Common myeloid progenitor, CD34-positive (primary cell): Measurements from ENCODE around the gene RBBP8NL.
A peak's percentile ranks its signal among the peaks of the same experiment; 100 is the strongest.

ENCODE experiments used
- CTCF ChIA-PET: fragments of 350-600 bp; sonication (Branson Sonifier 250); formaldehyde crosslinking; loops from one replicate; lab custom pipeline; 2021; ENCODE audit warnings: antibody characterized with exemption; lab: Charles Lee
- POLR2A ChIA-PET: fragments of 350-600 bp; sonication (Branson Sonifier 250); formaldehyde crosslinking; loops from one replicate; lab custom pipeline; 2021; ENCODE audit warnings: antibody characterized with exemption; lab: Charles Lee
- DNase-seq, 3 donors: peaks; one replicate each; pipeline versions ENCODE4 v3.0.0 to v3.0.0-alpha.2; 2013
- H3K27ac ChIP-seq, 2 experiments: 1 replicate in 1 of 2; 2 replicates in 1 of 2; pipeline ENCODE4 v1.7.0; 2013; ENCODE audit warnings: inconsistent platforms in 2 of 2, low read length in 2 of 2, mild to moderate bottlenecking in 2 of 2, low read depth in 1 of 2, moderate library complexity in 1 of 2; ENCODE audit not compliant: severe bottlenecking in 2 of 2, insufficient read depth in 1 of 2, poor library complexity in 1 of 2
- H3K27me3 ChIP-seq, 5 experiments: replicated peaks in 2 of 5; 1 replicate in 3 of 5; 2 replicates in 2 of 5; pipeline versions ENCODE4 v1.6.1 to v1.7.0; 2013; ENCODE audit warnings: low read length in 4 of 5, mild to moderate bottlenecking in 2 of 5, moderate library complexity in 2 of 5, inconsistent platforms in 1 of 5; ENCODE audit not compliant: insufficient read depth in 5 of 5, control insufficient read depth in 4 of 5
- H3K36me3 ChIP-seq, 4 experiments: 1 replicate in 2 of 4; 2 replicates in 2 of 4; pipeline versions ENCODE4 v1.6.1 to v1.7.0; 2013; ENCODE audit warnings: low read length in 3 of 4, control low read depth in 1 of 4, mild to moderate bottlenecking in 1 of 4; ENCODE audit not compliant: control insufficient read depth in 4 of 4, insufficient read depth in 4 of 4
- H3K4me1 ChIP-seq, 4 experiments: 1 replicate in 3 of 4; 2 replicates in 1 of 4; pipeline versions ENCODE4 v1.6.1 to v1.7.1; 2013; ENCODE audit warnings: low read length in 3 of 4, mild to moderate bottlenecking in 3 of 4, control low read depth in 1 of 4, inconsistent platforms in 1 of 4, moderate library complexity in 1 of 4; ENCODE audit not compliant: control insufficient read depth in 4 of 4, insufficient read depth in 4 of 4; ENCODE audit errors: control extremely low read depth in 1 of 4
- H3K4me3 ChIP-seq, 7 experiments: 1 replicate in 4 of 7; 2 replicates in 3 of 7; pipeline versions ENCODE4 v1.5.1 to v1.7.0; 2013; ENCODE audit warnings: mild to moderate bottlenecking in 7 of 7, low read length in 6 of 7, moderate library complexity in 6 of 7, inconsistent platforms in 2 of 7, low read depth in 2 of 7, control low read depth in 1 of 7; ENCODE audit not compliant: insufficient read depth in 4 of 7, control insufficient read depth in 1 of 7; ENCODE audit errors: extremely low read depth in 1 of 7
- H3K9me3 ChIP-seq, 5 experiments: 1 replicate in 4 of 5; 2 replicates in 1 of 5; pipeline versions ENCODE4 v1.6.1 to v1.7.1; 2013; ENCODE audit warnings: low read length in 4 of 5, mild to moderate bottlenecking in 2 of 5, inconsistent platforms in 1 of 5, low read depth in 1 of 5, moderate library complexity in 1 of 5; ENCODE audit not compliant: control insufficient read depth in 4 of 5, insufficient read depth in 2 of 5; ENCODE audit errors: control extremely low read depth in 1 of 5
- WGBS: methylation state at CpG from one replicate; pipeline ENCODE4 v1.1.5; 2013; ENCODE audit not compliant: insufficient coverage; 5-methylcytosine and 5-hydroxymethylcytosine counted together

RBBP8NL gene

DNA sequence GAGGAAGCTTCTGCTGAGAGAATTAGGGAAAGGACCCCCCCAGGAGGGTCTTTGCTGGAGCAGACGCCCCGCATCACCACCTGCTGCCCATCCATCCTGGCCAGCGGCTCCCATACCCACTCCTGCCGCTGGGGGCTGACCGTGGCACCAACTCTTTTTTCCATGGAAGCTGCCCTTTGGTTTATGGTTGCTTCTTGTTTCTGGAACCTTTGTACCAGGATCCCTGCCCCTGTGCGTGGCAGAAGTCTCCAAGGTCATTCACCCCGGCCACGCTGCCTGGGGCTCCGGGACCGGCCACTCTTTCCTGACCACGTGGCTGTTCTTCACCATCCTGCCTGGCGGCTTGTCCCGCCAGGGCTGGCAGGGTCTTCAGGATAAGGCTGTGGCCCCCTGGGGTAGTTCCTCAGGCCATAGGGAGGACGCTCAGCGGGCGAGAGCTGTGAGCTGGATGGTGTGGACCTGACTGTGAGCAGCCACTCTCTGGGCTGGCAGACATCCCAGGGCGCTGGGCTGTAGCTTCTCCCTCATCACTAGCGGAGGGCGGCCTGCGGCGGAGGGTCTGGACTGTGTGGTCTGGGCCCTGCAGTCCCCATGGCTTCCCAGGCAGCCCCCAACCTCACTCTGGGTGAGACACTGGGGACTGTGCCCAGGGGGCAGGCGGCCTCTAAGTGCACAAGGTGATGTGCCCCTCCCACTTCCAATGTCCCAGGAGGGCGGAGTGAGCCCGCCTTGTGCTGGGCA is 22.8 kb upstream of the RBBP8NL start:
- Histone ChIP-seq H3K4me1 (no peaks in the 10 kb centered on the region), H3K36me3 (no peaks in the 10 kb centered on the region), H3K27ac (no peak overlapping the region), H3K9me3 (no peaks in the 10 kb centered on the region), H3K27me3 (peaks cover 0 to 41% (median 14%) of the 10 kb centered on the region in 5 experiments), H3K4me3 (no peak overlapping the region)
- ChIA-PET CTCF (no interaction called here), POLR2A (no interaction called here)
- WGBS: 80% methylated on average over 22 of the region's 24 CpGs
- peak in 1 of 3 donors; percentile 5 for DNase-seq

- H3K27ac ChIP-seq: no peak overlapping the region
- POLR2A ChIA-PET: interaction anchor here (0.6 kb wide), 1 partner anchor 21 kb away, joined by 3 read pairs; no protein-coding TSS in a partner anchor
- WGBS: 88% methylated on average over 14 of the region's 14 CpGs
- no peak for DNase-seq
- H3K4me1 ChIP-seq: no peaks in the 10 kb centered on the region
- H3K4me3 ChIP-seq: no peak overlapping the region
- no peaks in the 10 kb centered on the region for H3K9me3 ChIP-seq
- peaks cover 0 to 27% (median 10%) of the 10 kb centered on the region in 5 experiments for H3K27me3 ChIP-seq
- CTCF ChIA-PET: no interaction called here
- no peaks in the 10 kb centered on the region for H3K36me3 ChIP-seq
These were observed 21.4 kb upstream of the RBBP8NL start for GRCh38 chr20:62448788-62449187.

DNA sequence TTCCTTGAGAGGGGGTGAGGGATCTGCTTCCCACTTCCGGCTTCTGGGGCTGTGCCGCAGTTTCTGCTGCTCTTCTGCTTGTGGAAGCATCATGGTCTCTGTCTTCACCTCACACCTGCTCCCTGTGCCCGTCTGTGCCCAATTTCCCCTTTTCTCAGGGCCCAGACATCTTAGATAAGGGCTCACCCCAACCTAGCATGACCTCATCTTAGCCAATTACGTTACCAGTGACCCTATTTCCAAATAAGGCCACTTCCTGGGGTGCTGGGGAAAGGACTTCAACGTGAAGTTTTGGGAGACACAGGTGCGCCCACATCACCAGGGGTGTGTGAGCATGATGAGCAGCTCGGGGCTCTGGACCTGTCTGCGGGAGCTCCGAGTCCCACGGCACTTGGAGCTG is 20.7 kb upstream of the RBBP8NL start:
- 73% methylated on average over 10 of the region's 10 CpGs for WGBS

GRCh38 chr20:62446888-62447869 is 19.8 kb upstream of the RBBP8NL start:
- ChIA-PET POLR2A (no interaction called here), CTCF (no interaction called here)
- 87% methylated on average over 43 of the region's 44 CpGs for WGBS
- Histone ChIP-seq H3K36me3 (no peaks in the 10 kb centered on the region), H3K4me1 (no peaks in the 10 kb centered on the region), H3K27ac (no peak overlapping the region), H3K27me3 (peaks cover 0 to 20% (median 5%) of the 10 kb centered on the region in 5 experiments), H3K4me3 (no peak overlapping the region), H3K9me3 (no peaks in the 10 kb centered on the region)
- DNase-seq: no peak

More for the DNA sequence above, 20.7 kb upstream of the RBBP8NL start:
- POLR2A ChIA-PET: no interaction called here
- H3K4me1 ChIP-seq: no peaks in the 10 kb centered on the region
- H3K27ac ChIP-seq: no peak overlapping the region
- no peaks in the 10 kb centered on the region for H3K36me3 ChIP-seq
- no peak overlapping the region for H3K4me3 ChIP-seq
- peaks cover 0 to 24% (median 10%) of the 10 kb centered on the region in 5 experiments for H3K27me3 ChIP-seq
- CTCF ChIA-PET: no interaction called here
- DNase-seq: peak; percentile 6 to 41 (median 21)
- H3K9me3 ChIP-seq: no peaks in the 10 kb centered on the region

DNA sequence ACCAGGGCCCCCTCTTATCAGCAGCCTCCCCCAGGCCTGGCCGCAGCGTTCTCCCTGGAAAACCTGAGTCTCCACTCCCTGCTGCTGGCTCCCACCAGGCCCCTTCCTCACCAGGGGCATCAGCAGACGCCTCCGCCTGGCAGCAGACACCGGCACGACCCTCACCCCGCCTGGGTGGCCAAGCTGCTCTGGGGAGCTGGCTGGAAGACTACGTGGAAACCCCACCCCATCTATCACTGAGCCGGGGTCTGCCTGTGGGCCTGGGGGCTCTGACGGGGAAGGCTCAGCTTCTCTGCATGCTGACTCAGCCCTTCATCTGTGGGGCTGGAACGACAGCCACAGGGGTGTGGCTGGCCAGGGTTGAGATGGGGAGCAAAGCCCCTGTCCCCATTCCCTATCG is 19.1 kb upstream of the RBBP8NL start:
- Histone ChIP-seq H3K9me3 (no peaks in the 10 kb centered on the region), H3K36me3 (no peaks in the 10 kb centered on the region), H3K4me3 (no peak overlapping the region), H3K27ac (no peak overlapping the region), H3K4me1 (no peaks in the 10 kb centered on the region), H3K27me3 (peaks cover 0 to 20% (median 5%) of the 10 kb centered on the region in 5 experiments)
- POLR2A ChIA-PET: interaction anchor here (0.5 kb wide), 1 partner anchor 258 kb away, joined by 3 read pairs; no protein-coding TSS in a partner anchor
- CTCF ChIA-PET: no interaction called here
- WGBS: 86% methylated on average over 6 of the region's 12 CpGs
- no peak for DNase-seq

DNA sequence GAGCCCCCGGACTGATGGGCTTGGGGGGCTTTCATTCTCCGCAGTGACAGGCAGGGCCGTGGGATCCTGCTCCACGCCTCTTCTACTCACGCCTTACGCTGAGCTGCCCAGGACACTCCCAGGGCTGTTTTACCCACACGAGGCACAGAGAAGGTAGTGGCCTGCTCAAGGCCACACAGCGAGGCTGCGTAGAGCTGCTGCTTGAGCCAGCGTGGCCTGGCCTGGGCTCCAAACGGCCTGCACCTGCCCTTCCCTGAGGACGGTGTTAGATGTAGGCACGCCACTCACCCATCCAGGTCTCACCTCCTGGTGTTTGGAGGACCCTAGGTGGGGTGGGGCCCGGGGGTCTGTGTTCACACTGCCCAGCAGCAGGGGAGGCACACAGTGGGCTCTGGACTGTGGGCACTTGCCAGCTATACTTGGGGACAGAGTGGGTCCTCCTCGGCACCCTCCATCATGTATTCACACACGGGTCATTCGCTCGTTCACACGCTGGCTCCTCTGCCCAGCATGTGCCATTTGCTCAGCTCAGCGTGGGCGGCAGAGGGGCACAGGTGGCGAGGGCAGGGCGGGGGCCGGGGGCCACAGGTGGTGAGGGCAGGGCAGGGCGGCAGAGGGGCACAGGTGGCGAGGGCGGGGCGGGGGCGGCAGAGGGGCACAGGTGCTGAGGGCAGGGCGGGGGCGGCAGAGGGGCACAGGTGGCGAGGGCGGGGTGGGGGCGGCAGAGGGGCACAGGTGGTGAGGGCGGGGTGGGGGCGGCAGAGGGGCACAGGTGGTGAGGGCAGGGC is 18.4 kb upstream of the RBBP8NL start:
- H3K27ac ChIP-seq: no peak overlapping the region
- WGBS: 94% methylated on average over 26 of the region's 36 CpGs
- H3K27me3 ChIP-seq: peaks cover 0 to 14% (median 5%) of the 10 kb centered on the region in 5 experiments
- no peaks in the 10 kb centered on the region for H3K36me3 ChIP-seq
- no peaks in the 10 kb centered on the region for H3K4me1 ChIP-seq
- no peak overlapping the region for H3K4me3 ChIP-seq
- ChIA-PET POLR2A (interaction anchor here (0.5 kb wide), 1 partner anchor 258 kb away, joined by 3 read pairs; no protein-coding TSS in a partner anchor), CTCF (interaction anchor here (1.3 kb wide), 1 partner anchor 36 kb away, joined by 3 read pairs; no protein-coding TSS in a partner anchor)
- no peak for DNase-seq
- H3K9me3 ChIP-seq: no peaks in the 10 kb centered on the region
